ENCODE measurements around the gene LHX8. TPM values are rescaled to one million over a fixed set of nuclear protein-coding genes. Genes with fewer than 3 reads are reported as not detected.

Gene LHX8
- total and polyA plus RNA-seq, 10 donors, result not detected

DNA sequence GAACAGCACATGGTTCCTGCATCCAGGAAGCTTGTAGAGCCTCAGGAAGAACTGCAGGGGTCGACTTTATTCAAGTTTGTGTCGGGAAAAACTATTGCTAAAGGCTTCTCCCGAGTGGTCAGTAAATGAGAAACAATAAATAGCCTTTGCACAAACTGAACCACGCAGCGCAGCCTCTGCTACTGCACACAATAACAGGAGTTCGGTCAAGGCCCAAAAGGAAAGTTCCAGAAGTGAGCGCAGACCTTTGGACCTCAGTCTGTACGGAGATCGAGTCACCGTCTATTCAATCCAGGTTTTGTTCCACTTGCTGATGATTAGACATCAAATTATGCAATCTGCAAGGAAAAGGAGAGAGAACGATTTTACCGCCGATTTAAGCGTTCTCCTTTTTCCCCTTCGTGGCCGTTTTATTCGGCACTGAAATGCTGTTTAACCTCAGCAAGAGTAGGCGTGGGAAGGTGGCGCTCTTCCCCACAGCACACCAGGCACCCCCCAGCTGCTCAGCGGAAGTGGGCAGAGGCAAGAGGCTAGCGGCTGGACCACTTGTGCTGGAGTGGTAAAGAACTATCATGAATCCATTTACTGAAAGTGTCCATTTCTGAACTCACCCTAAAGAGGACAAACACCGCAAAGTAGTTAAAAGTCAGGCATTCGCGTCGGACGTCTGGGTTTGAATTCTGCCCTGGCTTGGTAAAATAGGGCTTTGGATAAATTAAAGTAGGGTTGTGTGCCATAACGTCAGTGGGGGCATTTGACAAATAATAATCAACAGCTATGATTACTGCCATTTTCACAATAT is 6.1 kb upstream of the LHX8 start:
- H3K4me1 ChIP-seq, result no peaks in the 10 kb centered on the region
- WGBS, 5 donors, result 10 to 19% (median 11%) methylated on average over 27 of the region's 27 CpGs
- DNase-seq, result no peak
- H3K9me3 ChIP-seq, result peaks cover 0 to 15% (median 0%) of the 10 kb centered on the region in 8 donors
- no peak for TF ChIP-seq POLR2AphosphoS5 (IDR thresholded peaks at IDR 0.05)
- TF ChIP-seq, protein P1, sequence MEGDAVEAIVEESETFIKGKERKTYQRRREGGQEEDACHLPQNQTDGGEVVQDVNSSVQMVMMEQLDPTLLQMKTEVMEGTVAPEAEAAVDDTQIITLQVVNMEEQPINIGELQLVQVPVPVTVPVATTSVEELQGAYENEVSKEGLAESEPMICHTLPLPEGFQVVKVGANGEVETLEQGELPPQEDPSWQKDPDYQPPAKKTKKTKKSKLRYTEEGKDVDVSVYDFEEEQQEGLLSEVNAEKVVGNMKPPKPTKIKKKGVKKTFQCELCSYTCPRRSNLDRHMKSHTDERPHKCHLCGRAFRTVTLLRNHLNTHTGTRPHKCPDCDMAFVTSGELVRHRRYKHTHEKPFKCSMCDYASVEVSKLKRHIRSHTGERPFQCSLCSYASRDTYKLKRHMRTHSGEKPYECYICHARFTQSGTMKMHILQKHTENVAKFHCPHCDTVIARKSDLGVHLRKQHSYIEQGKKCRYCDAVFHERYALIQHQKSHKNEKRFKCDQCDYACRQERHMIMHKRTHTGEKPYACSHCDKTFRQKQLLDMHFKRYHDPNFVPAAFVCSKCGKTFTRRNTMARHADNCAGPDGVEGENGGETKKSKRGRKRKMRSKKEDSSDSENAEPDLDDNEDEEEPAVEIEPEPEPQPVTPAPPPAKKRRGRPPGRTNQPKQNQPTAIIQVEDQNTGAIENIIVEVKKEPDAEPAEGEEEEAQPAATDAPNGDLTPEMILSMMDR (IDR thresholded peaks at IDR 0.05 in 8 of 11, conservative IDR thresholded peaks at IDR 0.05 in 3 of 11), result no peak
- TF ChIP-seq POLR2A (IDR thresholded peaks at IDR 0.05), result no peak
- no peak overlapping the region for H3K27ac ChIP-seq
- H3K36me3 ChIP-seq, result no peaks in the 10 kb centered on the region
- intact Hi-C loops (cut with DNase I; ENCODE audit: low total_unique reads), result no loop called here
- H3K27me3 ChIP-seq (replicated peaks in 1 of 7), result peaks cover 14 to 95% (median 81%) of the 10 kb centered on the region in 7 donors
- H3K4me3 ChIP-seq, result no peak overlapping the region

DNA sequence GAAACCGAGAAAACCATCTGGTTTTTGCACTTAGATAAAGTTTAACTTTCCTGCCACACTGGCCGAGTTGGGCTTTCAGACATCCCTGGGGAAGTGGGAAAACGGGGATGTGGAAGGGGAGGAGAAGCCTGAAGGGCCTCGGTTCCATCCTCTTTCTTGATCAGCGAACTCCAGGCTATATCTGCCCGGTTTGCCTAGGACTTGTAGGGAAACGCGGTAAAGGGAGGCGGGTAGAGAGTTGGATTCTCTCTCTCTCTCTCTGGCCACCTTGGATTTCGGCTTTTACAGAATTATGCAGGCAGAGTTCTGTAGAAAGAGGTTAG is 4.6 kb upstream of the LHX8 start:
- Histone ChIP-seq H3K27me3 (replicated peaks in 1 of 7) (peaks cover 18 to 100% (median 91%) of the 10 kb centered on the region in 7 donors), H3K9me3 (peaks cover 0 to 13% (median 0%) of the 10 kb centered on the region in 8 donors), H3K27ac (no peak overlapping the region), H3K4me1 (peaks cover 0 to 6% (median 3%) of the 10 kb centered on the region in 6 donors), H3K36me3 (no peaks in the 10 kb centered on the region), H3K4me3 (no peak overlapping the region)
- TF ChIP-seq POLR2AphosphoS5 (IDR thresholded peaks at IDR 0.05) (no peak), POLR2A (IDR thresholded peaks at IDR 0.05) (no peak)
- TF ChIP-seq, protein P1 (IDR thresholded peaks at IDR 0.05 in 8 of 11, conservative IDR thresholded peaks at IDR 0.05 in 3 of 11), result no peak
- no peak for DNase-seq
- 4 to 9% (median 8%) methylated on average over 10 of the region's 10 CpGs for WGBS, 5 donors
- intact Hi-C loops (cut with DNase I; ENCODE audit: low total_unique reads), result no loop called here

DNA sequence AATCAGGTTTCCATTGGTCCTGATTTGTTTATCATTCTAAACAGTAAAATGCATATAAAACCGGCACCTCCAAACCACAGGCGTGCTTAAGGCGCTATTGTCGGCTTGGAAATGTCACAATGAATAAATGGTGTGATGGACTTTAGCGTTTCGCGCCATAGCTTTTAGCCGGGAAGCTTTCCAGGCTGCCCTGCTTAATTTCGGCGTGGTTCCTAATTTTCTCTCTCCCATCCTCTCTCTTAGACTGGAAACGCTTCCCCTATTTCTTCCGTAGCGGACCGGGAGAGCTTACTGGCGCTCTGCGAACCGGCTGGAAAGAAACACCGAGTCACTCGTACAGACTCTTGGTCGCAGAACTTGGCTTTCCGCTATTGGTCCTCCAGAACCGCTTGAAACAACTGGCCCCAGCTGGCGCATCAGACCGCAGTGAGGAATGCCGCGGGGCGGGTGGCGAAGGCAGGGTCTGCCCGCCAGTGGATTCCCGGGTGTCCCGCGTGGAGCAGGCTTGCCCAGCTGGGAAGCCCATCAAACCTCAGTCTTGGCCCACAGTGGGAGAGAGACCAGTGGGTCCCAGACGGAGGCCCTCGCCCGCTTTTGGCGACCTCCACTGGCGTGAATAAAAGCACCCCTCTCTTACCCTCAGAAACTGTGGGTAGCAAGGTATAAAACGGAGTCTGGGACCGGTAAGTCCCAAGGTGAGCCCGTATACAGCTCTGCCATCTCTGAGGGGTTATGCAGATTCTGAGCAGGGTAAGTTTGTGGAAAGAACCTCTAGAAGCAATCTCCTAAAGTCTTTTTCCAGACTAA is 4.0 kb upstream of the LHX8 start:
- H3K27me3 ChIP-seq (replicated peaks in 1 of 7), result peaks cover 18 to 100% (median 93%) of the 10 kb centered on the region in 7 donors
- no peak overlapping the region for H3K4me3 ChIP-seq
- H3K4me1 ChIP-seq, result peaks cover 0 to 11% (median 7%) of the 10 kb centered on the region in 6 donors
- H3K36me3 ChIP-seq, result no peaks in the 10 kb centered on the region
- 6 to 7% (median 7%) methylated on average over 40 of the region's 40 CpGs for WGBS, 5 donors
- peaks cover 0 to 8% (median 0%) of the 10 kb centered on the region in 8 donors for H3K9me3 ChIP-seq
- intact Hi-C loops (cut with DNase I; ENCODE audit: low total_unique reads), result no loop called here
- no peak for DNase-seq
- H3K27ac ChIP-seq, result no peak overlapping the region
- TF ChIP-seq POLR2AphosphoS5 (IDR thresholded peaks at IDR 0.05) (no peak), POLR2A (IDR thresholded peaks at IDR 0.05) (no peak)
- TF ChIP-seq, protein P1 (IDR thresholded peaks at IDR 0.05 in 8 of 11, conservative IDR thresholded peaks at IDR 0.05 in 3 of 11), result no peak

Data from spleen (tissue), 11 donors.